ENCODE data around the gene SLC25A45. TPM values are rescaled to one million over a fixed set of nuclear protein-coding genes. Genes with fewer than 3 reads are reported as not detected.

SLC25A45 gene
- total and polyA plus RNA-seq, 12 donors: 3.1 to 12.2 (median 8.3) TPM

GRCh38 chr11:65429724-65430405 is 47.4 kb upstream of the SLC25A45 start:
- intact Hi-C loops (cut with DNase I): no loop called here
- no peak for TF ChIP-seq CTCF (IDR thresholded peaks at IDR 0.05)
- DNase-seq: peak; percentile 71 to 72
- peak overlapping the region in 9 of 10 donors; percentile 1 to 100 (median 99) for H3K27ac ChIP-seq
- peaks cover 8 to 86% (median 77%) of the 10 kb centered on the region in 9 donors for H3K4me1 ChIP-seq
- peaks cover 0 to 95% (median 62%) of the 10 kb centered on the region in 9 donors for H3K36me3 ChIP-seq
- peak; percentile 16 to 56 (median 30) for ATAC-seq
- H3K9me3 ChIP-seq: no peaks in the 10 kb centered on the region
- no peaks in the 10 kb centered on the region for H3K27me3 ChIP-seq
- 2 to 3% methylated on average over 9 of the region's 9 CpGs for WGBS, 2 donors
- peak overlapping the region in 9 of 10 donors; percentile 16 to 95 (median 81) for H3K4me3 ChIP-seq

GRCh38 chr11:65429068-65429681 is 46.7 kb upstream of the SLC25A45 start:
- WGBS, 2 donors: 2 to 5% methylated on average over 9 of the region's 9 CpGs
- ATAC-seq (peak in 1 of 8 donors; percentile 5), DNase-seq (no peak)
- Histone ChIP-seq H3K4me1 (peaks cover 8 to 79% (median 70%) of the 10 kb centered on the region in 9 donors), H3K4me3 (peak overlapping the region in 9 of 10 donors; percentile 61 to 96 (median 90)), H3K9me3 (no peaks in the 10 kb centered on the region), H3K27me3 (no peaks in the 10 kb centered on the region), H3K36me3 (peaks cover 0 to 95% (median 58%) of the 10 kb centered on the region in 9 donors), H3K27ac (peak overlapping the region in 8 of 10 donors; percentile 99 to 100 (median 100))
- intact Hi-C loops (cut with DNase I): no loop called here
- no peak for TF ChIP-seq CTCF (IDR thresholded peaks at IDR 0.05)

- H3K4me3 ChIP-seq: peak overlapping the region in 9 of 10 donors; percentile 61 to 96 (median 90)
- no peaks in the 10 kb centered on the region for H3K9me3 ChIP-seq
- no peaks in the 10 kb centered on the region for H3K27me3 ChIP-seq
- peak overlapping the region in 8 of 10 donors; percentile 99 to 100 (median 100) for H3K27ac ChIP-seq
- H3K36me3 ChIP-seq: peaks cover 0 to 95% (median 52%) of the 10 kb centered on the region in 9 donors
- intact Hi-C loops (cut with DNase I): no loop called here
- WGBS, 2 donors: 11 to 12% methylated on average over 5 of the region's 5 CpGs
- peaks cover 8 to 73% (median 65%) of the 10 kb centered on the region in 9 donors for H3K4me1 ChIP-seq
- ATAC-seq: peak in 1 of 8 donors; percentile 7
- DNase-seq: peak in 1 of 2 donors; percentile 12
- TF ChIP-seq CTCF (IDR thresholded peaks at IDR 0.05): no peak
Observed at GRCh38 chr11:65428578-65429067, 46.2 kb upstream of the SLC25A45 start.

Measured in heart right ventricle (tissue), 16 donors.